ENCODE results near the gene GPRIN1. TPM values are rescaled to one million over a fixed set of nuclear protein-coding genes. Genes with fewer than 3 reads are reported as not detected.

The GPRIN1 gene
- total RNA-seq, 1 donor from 2014 or later, result 0.67 TPM

DNA sequence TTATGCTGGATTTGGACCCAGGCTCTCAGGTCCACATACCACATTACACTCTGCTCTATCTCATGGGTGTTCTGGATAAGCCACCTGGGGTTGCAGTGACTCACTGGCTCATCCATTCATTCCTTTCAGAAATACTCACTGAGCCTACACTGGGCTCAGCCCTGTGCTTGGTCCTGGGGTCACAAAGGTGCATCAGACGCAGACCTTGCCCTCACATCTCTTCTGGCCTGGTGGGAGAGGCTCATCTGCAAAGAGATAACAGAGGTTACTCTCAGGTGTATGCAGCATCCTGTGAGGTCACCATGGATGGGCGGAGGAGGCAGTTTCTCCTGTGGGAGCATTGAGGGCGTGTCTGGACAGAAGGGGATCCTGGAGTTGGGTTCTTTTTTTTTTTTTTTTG is 48.7 kb downstream of the GPRIN1 start:
- no peak for DNase-seq (ENCODE audit: low spot score)
- no peaks in the 10 kb centered on the region for H3F3A ChIP-seq (ENCODE audit: low read depth)
- H3K4me3 Mint-ChIP-seq, result no peak overlapping the region
- H3K36me3 Mint-ChIP-seq, result no peaks in the 10 kb centered on the region
- H3K9me3 ChIP-seq (ENCODE audit: low read depth), result no peaks in the 10 kb centered on the region
- peaks cover 4% of the 10 kb centered on the region for H3K4me1 Mint-ChIP-seq
- TF ChIP-seq, protein P1, sequence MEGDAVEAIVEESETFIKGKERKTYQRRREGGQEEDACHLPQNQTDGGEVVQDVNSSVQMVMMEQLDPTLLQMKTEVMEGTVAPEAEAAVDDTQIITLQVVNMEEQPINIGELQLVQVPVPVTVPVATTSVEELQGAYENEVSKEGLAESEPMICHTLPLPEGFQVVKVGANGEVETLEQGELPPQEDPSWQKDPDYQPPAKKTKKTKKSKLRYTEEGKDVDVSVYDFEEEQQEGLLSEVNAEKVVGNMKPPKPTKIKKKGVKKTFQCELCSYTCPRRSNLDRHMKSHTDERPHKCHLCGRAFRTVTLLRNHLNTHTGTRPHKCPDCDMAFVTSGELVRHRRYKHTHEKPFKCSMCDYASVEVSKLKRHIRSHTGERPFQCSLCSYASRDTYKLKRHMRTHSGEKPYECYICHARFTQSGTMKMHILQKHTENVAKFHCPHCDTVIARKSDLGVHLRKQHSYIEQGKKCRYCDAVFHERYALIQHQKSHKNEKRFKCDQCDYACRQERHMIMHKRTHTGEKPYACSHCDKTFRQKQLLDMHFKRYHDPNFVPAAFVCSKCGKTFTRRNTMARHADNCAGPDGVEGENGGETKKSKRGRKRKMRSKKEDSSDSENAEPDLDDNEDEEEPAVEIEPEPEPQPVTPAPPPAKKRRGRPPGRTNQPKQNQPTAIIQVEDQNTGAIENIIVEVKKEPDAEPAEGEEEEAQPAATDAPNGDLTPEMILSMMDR (IDR thresholded peaks at IDR 0.05), result no peak
- TF ChIP-seq EZH2 (IDR thresholded peaks at IDR 0.05) (no peak), EZH2phosphoT487 (IDR thresholded peaks at IDR 0.05) (no peak)
- no peaks in the 10 kb centered on the region for H3K36me3 ChIP-seq
- peaks cover 3% of the 10 kb centered on the region for H3K9me3 Mint-ChIP-seq
- H4K20me1 ChIP-seq (ENCODE audit: low read depth), result no peaks in the 10 kb centered on the region
- H3K4me2 ChIP-seq, result no peak overlapping the region
- H3K4me3 ChIP-seq, result no peak overlapping the region
- peaks cover 8% of the 10 kb centered on the region for H3K27me3 Mint-ChIP-seq (ENCODE audit: insufficient read depth, low read depth)
- H3K27ac Mint-ChIP-seq, result peak overlapping the region; percentile 82
- H3K27ac ChIP-seq, result no peak overlapping the region
- no peak overlapping the region for H2AFZ ChIP-seq (replicated peaks)
- H3K4me1 ChIP-seq, result no peaks in the 10 kb centered on the region
- H3K79me2 ChIP-seq (ENCODE audit: low read depth), result no peaks in the 10 kb centered on the region
- H3K27me3 ChIP-seq, result no peaks in the 10 kb centered on the region
- no peak overlapping the region for H3K9ac ChIP-seq

DNA sequence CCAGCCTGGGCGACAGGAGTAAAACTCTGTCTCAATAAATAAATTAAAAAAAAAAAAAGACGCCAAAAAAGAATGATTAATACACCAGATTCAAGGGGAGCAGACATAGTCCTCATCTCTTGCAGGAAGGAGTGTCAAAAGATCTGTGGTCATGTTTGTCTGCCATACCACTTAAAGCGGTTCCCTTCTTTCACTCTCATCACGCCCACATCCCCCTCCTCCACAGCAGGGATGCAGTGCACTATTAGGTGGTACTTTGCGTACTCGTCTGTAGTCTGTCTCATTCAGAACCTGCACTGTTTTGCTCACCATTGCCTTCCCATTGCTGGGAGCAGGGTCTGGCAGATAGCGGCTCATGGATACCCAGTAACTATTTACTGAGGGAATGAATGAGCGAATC is 49.6 kb downstream of the GPRIN1 start:
- no peak for DNase-seq (ENCODE audit: low spot score)
- Mint-ChIP-seq H3K4me1 (no peaks in the 10 kb centered on the region), H3K9me3 (no peaks in the 10 kb centered on the region), H3K4me3 (no peak overlapping the region), H3K36me3 (no peaks in the 10 kb centered on the region), H3K27me3 (ENCODE audit: insufficient read depth, low read depth) (peaks cover 11% of the 10 kb centered on the region), H3K27ac (no peak overlapping the region)
- H3K9me3 ChIP-seq (ENCODE audit: low read depth), result no peaks in the 10 kb centered on the region
- H3K4me1 ChIP-seq, result no peaks in the 10 kb centered on the region
- H3K27ac ChIP-seq, result no peak overlapping the region
- H3F3A ChIP-seq (ENCODE audit: low read depth), result no peaks in the 10 kb centered on the region
- no peak overlapping the region for H3K4me3 ChIP-seq
- no peak overlapping the region for H2AFZ ChIP-seq (replicated peaks)
- H3K36me3 ChIP-seq, result no peaks in the 10 kb centered on the region
- H3K4me2 ChIP-seq, result no peak overlapping the region
- TF ChIP-seq EZH2 (IDR thresholded peaks at IDR 0.05) (no peak), EZH2phosphoT487 (IDR thresholded peaks at IDR 0.05) (no peak)
- TF ChIP-seq, protein P1 (IDR thresholded peaks at IDR 0.05), result no peak
- H4K20me1 ChIP-seq (ENCODE audit: low read depth), result no peaks in the 10 kb centered on the region
- no peaks in the 10 kb centered on the region for H3K27me3 ChIP-seq
- H3K9ac ChIP-seq, result no peak overlapping the region
- H3K79me2 ChIP-seq (ENCODE audit: low read depth), result no peaks in the 10 kb centered on the region

DNA sequence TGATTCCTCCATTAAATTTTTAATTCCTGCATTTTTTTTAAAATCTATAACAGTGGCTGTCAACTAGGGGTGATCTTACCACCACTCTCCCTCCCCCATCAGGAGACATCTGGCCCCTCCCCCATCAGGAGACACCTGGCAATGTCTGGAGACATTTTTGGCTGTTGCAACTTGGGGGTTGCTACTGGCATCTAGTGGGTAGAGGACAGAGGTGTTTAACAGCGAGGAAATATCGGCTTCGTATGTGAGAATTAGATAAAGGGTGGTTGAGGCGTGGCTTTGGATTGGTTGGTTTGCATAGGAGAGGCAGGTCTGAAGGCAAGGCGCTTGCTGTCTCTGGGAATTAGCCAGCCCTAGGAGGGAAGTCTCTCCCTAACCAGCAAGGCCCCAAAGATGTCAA is 50.3 kb downstream of the GPRIN1 start:
- Mint-ChIP-seq H3K9me3 (no peaks in the 10 kb centered on the region), H3K4me3 (no peak overlapping the region), H3K36me3 (no peaks in the 10 kb centered on the region), H3K27ac (no peak overlapping the region), H3K4me1 (peaks cover 7% of the 10 kb centered on the region), H3K27me3 (ENCODE audit: insufficient read depth, low read depth) (peaks cover 14% of the 10 kb centered on the region)
- Histone ChIP-seq H3K9ac (no peak overlapping the region), H3F3A (ENCODE audit: low read depth) (no peaks in the 10 kb centered on the region), H3K4me3 (no peak overlapping the region), H3K9me3 (ENCODE audit: low read depth) (no peaks in the 10 kb centered on the region), H3K4me1 (no peaks in the 10 kb centered on the region), H2AFZ (replicated peaks) (no peak overlapping the region), H3K79me2 (ENCODE audit: low read depth) (no peaks in the 10 kb centered on the region), H3K27ac (no peak overlapping the region), H4K20me1 (ENCODE audit: low read depth) (no peaks in the 10 kb centered on the region), H3K27me3 (no peaks in the 10 kb centered on the region), H3K4me2 (no peak overlapping the region), H3K36me3 (no peaks in the 10 kb centered on the region)
- TF ChIP-seq EZH2 (IDR thresholded peaks at IDR 0.05), result no peak
- TF ChIP-seq, protein P1 (IDR thresholded peaks at IDR 0.05), result no peak
- no peak for TF ChIP-seq EZH2phosphoT487 (IDR thresholded peaks at IDR 0.05)
- peak; percentile 13 for DNase-seq (ENCODE audit: low spot score)
